OCI-LY1 (cell line): Measurements from ENCODE around the gene CORIN.

ENCODE experiments used
- EZH2 ChIP-seq: fragments of 200-600 bp; sonication (generic), shearing (Covaris generic); IDR thresholded peaks from 2 replicates; pipeline ENCODE4 v1.8.0; 2017; ENCODE audit warnings: borderline replicate concordance, mixed run types, mild to moderate bottlenecking, antibody characterized with exemption, low read length, moderate library complexity, mixed read lengths
- TF ChIP-seq, protein P1 (sequence below): fragments of 200-600 bp; sonication (generic), shearing (Covaris generic); IDR thresholded peaks from 2 replicates; pipeline ENCODE4 v1.5.1; 2017; ENCODE audit warnings: mild to moderate bottlenecking, antibody characterized with exemption, low read length, moderate library complexity, mixed read lengths

DNA sequence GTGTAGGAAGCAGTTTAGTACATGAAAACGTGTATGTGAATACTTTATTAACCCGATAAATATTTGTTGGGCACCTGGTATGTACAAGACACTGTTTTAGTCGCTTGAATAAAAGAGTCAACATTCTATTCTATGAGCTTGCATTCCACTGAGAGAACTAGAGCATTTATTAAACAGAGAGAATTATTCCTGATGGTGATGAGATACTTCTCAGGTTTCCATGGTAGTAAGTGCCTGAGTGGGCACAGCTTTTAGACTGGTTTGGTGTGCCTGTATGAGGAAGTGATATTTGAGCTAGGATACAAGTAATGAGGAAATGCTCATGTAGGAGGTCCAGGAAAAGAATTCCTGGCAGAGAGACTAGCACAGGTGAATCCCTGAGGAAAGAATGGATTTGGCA is 258.6 kb downstream of the CORIN start:
- TF ChIP-seq, protein P1, sequence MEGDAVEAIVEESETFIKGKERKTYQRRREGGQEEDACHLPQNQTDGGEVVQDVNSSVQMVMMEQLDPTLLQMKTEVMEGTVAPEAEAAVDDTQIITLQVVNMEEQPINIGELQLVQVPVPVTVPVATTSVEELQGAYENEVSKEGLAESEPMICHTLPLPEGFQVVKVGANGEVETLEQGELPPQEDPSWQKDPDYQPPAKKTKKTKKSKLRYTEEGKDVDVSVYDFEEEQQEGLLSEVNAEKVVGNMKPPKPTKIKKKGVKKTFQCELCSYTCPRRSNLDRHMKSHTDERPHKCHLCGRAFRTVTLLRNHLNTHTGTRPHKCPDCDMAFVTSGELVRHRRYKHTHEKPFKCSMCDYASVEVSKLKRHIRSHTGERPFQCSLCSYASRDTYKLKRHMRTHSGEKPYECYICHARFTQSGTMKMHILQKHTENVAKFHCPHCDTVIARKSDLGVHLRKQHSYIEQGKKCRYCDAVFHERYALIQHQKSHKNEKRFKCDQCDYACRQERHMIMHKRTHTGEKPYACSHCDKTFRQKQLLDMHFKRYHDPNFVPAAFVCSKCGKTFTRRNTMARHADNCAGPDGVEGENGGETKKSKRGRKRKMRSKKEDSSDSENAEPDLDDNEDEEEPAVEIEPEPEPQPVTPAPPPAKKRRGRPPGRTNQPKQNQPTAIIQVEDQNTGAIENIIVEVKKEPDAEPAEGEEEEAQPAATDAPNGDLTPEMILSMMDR = no peak
- TF ChIP-seq EZH2 = no peak
